Measurements from ENCODE around the gene IST1.

The IST1 gene

DNA sequence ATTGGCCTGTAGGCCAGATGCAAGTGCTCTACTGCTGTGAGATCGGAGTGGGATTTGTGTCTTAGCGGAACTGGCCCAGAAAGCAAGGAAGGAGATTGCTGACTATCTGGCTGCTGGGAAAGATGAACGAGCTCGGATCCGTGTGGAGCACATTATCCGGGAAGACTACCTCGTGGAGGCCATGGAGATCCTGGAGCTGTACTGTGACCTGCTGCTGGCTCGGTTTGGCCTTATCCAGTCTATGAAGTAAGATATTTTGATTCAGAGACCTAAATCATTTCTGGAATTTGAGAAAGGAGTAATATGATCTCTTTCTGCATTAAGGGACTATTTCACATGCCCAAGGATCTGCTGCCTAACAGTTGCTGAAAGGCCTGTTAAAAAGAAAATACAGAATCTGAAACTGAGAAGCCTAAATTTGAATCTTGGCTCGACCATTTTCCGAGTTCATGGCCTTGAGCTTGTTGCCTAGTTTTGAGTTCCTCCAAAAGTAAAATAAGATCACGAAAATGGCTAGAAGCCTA lies 21.1 kb downstream of the IST1 start:
- no peak for DNase-seq (ENCODE audit: low read depth in 3 of 3, low spot score in 1 of 3)

DNA sequence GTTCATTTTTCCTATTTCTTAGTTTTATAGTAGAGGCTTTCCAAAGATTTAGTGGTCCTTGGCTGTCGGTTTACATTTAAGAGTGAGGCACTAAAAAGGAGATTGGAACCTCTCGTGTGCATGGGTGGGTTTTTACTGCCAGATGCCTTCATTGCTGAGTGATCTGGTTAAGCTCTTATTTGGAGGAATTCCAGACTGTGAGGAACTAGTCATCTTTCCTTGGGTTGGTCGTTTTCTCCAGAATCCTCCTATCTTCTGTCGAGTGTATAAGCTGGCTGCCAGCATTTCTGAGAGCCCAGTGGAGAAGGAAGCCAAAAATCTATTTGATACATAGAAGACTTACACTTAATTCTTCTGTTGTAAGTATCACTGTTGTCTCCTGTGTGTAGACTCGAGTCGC lies 22.6 kb downstream of the IST1 start:
- no peak for DNase-seq (ENCODE audit: low read depth in 3 of 3, low spot score in 1 of 3)

DNA sequence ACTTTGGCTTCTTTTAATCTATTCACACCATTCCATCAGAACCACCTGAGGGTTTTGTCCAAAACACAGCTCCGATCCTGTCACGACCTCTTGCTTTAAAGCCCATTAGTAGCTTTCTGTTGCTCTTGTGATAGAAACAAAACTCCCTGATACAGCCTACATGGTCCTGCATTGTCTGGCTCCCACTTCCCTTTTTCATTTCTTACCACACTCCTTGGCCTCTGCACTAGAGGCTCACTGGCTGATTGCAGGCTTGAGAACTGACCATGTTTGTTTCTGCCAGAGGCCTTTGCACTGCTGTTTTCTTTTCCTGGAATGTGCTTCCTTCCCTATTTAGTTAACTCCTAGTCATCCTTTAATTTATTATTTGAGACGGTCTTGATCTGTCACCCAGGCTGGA lies 23.7 kb downstream of the IST1 start:
- DNase-seq (ENCODE audit: low read depth in 3 of 3, low spot score in 1 of 3): no peak

DNA sequence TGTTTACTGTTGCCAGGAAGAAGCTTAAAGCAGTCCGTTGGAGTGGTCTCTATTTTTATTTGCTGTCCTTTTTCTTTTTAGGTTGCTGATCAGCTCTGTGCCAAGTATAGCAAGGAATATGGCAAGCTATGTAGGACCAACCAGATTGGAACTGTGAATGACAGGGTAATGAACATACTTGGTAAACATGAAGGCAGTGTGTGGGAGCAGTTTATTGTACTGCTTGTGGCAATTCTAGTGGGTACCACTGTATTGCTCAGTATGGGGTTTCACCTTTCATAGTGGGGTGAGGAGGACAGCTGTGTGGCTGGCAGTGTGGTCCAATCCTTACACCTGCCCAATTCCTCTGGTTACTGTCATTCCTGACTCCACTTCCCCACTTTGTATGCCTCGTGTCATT lies 25.3 kb downstream of the IST1 start:
- no peak for DNase-seq (ENCODE audit: low read depth in 3 of 3, low spot score in 1 of 3)

DNA sequence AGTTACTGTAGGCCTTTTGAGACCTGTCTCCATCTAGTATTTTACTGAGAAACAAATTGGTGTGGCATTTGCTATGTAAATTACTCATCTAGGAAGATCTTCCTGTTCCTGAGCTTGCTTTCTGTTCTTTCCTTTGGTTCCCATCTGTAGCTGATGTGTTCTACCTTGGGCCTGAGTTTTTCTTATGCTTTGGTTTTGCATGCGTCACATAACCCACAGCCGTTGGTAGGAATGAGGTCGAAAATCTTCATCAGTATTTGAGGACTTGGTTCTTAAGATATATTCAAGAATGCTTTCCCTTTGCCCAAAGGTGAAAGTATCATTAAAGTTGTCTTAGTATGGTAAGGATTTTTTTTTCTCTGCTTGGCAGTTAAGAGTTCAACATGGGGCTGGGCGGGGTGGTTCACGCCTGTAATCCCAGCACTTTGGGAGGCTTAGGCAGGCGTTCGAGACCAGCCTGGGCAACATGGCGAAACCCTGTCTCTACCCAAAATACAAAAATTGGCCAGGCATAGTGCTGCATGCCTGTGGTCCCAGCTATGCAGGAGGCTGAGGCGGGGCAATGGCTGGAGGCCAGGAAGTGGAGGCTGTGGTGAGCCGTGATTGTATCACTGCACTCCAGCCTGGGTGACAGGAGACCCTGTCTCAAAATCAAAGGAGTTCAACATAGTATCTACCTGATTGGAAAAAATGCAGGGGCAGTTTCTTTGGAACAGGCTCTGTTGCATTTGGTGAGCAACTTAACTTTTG lies 28.8 kb downstream of the IST1 start:
- DNase-seq (ENCODE audit: low read depth in 3 of 3, low spot score in 1 of 3): no peak

DNA sequence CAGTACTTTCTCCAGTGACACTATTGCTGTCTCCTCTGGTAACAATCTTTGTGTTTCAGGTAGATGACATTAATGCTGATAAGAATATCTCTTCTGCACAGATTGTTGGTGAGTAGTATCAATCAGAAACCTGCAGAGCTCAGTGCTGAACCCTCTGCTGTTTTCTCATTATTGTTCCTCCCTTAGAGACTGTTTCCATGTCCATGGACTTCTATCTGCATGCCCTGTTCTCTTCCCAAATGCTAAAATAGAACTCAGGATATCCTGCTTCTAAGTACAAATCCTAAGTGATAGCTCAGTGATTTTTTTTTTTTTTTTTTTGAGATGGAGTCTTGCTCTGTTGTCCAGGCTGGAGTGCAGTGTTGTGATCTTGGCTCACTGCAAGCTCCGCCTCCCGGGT lies 29.4 kb downstream of the IST1 start:
- no peak for DNase-seq (ENCODE audit: low read depth in 3 of 3, low spot score in 1 of 3)

DNA sequence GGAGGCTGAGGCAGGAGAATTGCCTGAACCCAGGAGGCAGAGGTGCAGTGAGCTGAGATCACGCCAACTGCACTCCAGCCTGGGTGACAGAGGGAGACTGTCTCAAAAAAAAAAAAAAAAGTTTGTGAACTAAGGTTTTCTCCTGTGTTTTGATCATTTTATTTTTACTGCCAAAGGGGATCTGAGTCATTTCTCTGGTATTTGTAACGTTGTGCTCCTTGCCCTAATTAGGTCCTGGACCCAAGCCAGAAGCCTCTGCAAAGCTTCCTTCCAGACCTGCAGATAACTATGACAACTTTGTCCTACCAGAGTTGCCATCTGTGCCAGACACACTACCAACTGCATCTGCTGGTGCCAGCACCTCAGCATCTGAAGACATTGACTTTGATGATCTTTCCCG lies 32.1 kb downstream of the IST1 start:
- no peak for DNase-seq (ENCODE audit: low read depth in 3 of 3, low spot score in 1 of 3)

DNA sequence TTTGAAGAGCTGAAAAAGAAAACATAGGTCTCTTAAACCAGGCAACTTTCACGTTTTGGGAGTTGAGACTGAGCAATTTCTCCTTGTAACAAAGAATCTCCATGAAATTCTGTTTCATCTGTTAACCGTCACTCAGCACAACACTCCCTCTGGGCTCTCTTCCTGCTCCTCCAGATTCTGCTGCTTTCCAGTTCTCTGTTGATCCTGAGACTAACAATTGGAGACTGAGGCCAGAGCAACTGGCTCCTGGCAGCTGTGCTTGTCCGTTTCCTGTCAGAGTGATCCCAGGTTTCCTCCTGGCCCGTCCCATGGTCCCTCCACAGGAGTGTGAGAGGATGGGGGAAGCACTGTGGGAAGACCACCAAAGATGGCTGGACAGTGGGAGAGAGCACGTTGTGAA lies 32.5 kb downstream of the IST1 start:
- no peak for DNase-seq (ENCODE audit: low read depth in 3 of 3, low spot score in 1 of 3)

DNA sequence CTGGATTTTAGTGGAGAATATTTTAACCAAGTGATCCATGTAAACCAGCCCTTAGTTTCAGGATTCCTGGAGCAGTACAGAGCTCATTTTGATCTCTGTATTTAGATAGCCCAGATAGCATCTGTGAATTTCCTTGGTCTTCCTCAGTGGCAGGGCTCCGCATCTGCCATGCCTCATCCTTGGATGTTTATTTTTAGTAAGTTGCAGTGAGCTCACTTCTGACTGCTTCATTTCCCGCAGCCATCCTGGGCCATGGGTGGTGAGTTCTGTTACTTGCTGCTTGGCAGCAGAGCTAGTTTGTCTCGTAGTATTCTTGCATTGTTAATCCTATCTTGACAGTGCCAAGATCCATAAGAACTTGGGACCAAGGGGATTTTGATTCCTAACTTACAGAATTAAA lies 33.7 kb downstream of the IST1 start:
- no peak for DNase-seq (ENCODE audit: low read depth in 3 of 3, low spot score in 1 of 3)

DNA sequence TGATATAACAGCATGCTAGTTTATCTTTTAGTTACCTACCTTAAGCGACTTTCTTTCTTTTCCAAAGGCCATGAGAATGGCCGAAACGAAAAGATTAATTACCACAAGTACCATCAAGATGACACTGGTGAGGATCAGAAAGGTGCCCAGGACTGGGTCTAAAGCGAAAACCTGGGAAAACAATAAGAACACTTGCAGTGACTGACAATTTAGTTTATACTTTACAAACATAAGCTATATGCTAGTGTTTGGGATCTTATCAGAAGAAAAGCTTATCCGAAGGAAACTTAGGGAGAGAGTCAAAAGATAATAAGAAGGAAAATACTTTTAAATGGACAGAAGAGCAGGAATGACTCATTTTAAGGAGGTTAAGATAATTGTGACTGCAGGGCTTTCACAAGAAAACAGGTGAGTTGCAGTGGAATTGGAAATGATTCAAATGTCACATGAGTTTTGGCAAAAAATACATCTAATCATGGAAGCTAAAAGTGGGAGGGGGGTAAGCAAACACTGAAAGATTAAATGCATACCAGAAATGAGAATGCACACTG lies 34.8 kb downstream of the IST1 start:
- no peak for DNase-seq (ENCODE audit: low read depth in 3 of 3, low spot score in 1 of 3)

DNA sequence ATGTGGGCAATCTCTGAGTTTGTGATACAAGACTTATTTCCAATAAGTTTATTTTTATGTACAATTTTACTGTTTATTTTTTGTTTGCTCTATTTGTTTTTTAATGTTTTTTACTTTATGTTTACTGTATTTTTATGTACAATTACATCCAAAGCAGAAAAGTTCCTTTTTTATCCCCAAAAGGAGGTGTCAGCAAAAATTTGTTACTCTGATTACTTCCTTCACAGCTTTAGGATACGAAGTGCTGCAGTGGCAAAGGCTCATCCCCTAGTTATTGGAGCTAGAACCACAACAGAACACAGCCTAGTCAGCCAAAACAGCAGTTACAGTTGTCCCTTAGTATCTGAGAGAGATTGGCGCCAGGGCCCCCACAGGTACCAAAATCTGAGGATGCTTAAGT lies 35.7 kb downstream of the IST1 start:
- DNase-seq (ENCODE audit: low read depth in 3 of 3, low spot score in 1 of 3): no peak

DNA sequence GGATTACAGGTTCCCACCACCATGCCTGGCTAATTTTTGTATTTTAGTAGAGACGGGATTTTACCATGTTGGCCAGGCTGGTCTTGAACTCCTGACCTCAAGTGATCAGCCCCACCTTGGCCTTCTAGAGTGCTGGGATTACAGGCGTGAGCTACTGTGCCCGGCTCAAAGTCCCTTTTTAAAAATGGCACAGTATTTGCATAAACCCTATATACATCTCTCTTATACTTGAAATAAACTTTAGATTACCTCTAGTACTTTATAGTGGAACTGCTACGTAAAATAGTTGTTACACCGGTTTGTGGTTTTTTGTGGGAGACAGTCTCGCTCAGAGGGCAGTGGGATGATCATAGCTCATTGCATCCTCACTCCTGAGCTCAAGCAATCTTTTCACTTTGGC lies 36.3 kb downstream of the IST1 start:
- no peak for DNase-seq (ENCODE audit: low read depth in 3 of 3, low spot score in 1 of 3)

DNA sequence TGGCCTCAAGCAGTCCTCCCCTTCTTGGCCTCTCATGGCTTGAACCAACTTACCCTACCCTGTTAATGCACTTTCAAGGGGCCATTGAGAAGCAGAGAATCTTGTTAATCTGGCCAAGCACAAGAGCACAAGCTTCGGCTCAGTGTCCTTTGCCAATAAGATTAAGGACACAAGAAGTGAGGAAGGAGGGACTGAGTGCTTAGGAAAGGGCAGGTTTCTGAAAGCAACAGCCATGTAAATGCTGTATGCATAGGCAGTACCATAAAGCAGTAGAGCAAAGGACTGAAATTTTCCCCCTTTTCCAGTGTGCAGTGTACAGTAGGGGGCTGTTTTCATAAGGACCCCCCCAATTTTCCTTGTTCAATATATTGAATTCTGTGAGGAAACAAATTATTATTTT lies 37.7 kb downstream of the IST1 start:
- DNase-seq (ENCODE audit: low read depth in 3 of 3, low spot score in 1 of 3): no peak

DNA sequence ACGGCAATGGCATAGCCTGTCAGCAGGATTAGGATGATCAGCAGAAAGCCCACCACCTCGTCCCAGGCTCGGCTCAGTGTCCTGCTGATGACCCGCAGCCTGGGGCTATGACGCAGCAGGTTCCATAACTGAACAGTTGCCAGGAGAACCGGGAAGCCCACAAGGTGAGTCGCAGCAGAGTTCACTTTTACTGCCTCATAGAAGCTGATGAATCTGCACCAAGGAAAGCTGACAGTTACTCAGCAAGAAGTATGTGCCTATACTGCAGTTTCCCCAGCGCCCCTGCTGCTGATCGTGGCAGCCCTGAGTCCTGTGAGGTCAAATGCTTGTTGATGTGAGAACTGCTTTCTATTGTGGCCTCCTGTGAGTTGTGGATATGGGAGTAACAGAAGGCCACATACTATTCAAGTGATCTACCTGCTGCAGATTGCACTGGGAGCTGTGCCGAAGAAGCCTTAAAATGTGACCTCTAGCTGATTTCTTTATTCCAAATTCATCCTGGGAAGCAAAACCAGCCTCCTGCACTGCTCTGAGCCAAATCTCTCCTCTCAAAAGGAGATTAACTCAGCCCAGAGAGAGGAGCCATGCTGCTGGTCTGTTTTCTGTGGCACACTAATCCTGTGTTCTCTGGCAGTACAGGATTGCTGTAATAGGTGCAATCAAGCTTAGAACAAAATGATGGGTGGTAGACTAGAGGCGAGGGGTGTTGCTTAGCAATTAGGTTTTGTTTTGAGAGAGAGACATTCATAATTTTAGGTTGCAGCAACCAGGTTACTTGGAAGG lies 38.8 kb downstream of the IST1 start:
- DNase-seq (ENCODE audit: low read depth in 3 of 3, low spot score in 1 of 3): no peak

DNA sequence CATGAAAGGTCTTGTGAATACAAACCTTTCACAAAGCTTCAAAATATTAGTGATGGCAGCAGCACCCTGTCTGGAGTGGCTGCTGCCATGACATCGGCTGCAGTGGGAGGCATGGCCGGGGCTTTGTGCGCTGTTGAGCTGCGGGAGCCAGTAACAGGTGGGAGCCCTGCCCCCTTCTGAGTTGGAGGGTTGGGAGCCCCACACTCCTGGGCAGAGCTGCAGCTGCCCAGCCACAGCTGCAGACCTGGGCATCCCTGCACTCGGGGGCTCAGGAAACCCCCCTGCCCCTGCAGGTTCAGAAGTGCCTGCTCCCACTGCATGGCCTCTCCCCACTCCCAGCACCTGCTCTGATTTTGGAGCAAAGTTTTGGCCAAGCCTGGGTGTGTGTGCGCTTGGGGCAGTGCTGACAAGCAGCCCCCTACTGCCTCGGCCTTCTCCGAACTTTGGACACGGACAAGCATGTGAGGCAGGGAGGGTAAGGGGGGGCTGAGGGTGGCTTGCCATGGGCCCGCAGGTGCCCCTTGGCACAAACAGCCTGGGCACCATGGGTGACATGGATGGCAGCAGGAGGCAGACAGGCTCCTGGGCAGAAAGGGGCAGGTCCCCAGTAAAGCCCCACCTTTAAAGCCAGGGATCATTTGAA lies 42.7 kb downstream of the IST1 start:
- DNase-seq (ENCODE audit: low read depth in 3 of 3, low spot score in 1 of 3): no peak

DNA sequence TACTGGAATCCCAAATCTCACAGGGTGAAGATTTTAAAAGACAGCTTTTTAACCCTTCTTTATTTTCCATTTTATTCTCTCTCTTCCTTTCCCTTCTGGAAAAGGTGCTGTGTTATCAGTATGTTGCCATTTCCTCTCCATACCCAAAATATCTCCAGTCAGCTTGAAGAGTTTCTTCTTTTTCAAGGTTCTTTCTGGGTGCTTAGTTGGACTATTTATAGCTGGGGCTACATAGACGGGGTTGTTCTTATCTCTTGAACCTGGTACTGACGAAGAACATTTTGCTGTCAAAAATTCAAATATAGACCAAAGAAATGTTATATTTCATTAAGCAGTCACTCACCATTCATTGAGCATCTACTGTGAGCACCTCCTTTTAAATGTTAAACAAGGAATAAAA lies 48.6 kb downstream of the IST1 start:
- DNase-seq (ENCODE audit: low read depth in 3 of 3, low spot score in 1 of 3): no peak

DNA sequence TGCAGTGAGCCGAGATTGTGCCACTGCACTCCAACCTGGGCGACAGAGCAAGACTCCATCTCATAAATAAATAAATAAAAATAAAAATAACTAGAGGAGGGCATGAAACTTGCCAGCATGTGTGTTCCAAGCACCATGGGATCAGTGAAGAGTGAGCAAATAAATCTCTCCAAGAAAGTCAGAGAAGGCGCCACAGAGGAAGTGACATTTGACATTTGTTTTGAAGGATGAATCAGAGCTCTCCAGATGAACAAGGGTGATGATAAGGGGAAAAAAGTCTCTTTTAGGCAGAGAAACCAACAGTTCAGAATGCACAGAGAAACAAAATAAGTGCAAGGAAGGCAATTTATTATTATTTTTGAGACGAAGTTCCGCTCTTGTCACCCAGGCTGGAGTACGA lies 50.3 kb downstream of the IST1 start:
- DNase-seq (ENCODE audit: low read depth in 3 of 3, low spot score in 1 of 3): no peak

DNA sequence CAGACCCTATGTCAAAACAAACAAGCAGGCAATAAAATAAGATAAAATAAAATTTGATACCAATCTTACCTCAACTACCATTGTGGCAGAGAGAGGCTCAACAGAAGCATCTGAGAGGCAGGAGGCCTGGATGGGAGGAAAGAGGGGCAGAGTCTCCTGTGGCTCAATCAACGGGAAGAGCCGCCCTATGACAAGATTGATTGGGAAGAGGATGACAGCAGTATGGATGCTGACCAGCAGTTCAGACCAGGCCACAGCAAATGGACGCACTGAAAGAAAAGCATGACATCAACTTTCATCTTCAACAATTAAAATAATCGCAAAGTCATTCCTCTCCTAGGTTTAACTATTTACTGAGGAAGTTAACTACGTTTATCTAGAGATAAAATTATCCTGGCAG lies 57.5 kb downstream of the IST1 start:
- no peak for DNase-seq (ENCODE audit: low read depth in 3 of 3, low spot score in 1 of 3)

DNA sequence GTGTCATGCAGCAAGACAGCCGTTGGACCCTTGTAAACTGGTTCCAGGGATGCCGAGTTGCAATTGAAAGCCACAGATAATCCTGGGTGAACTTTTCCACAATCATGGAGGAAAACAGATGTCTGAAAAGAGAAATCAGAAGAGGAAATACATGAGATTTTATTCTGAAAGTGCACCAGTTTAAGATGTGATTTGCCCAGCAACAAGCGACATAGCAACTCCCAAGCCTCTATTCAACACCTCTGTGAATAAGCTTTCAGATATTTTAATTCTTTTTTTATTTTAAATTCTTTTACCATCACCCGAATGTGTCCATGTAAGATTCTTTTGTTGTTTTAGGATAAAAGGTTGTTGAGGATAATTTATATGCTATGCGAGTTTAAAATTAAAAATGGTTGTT lies 58.8 kb downstream of the IST1 start:
- DNase-seq (ENCODE audit: low read depth in 3 of 3, low spot score in 1 of 3): no peak

DNA sequence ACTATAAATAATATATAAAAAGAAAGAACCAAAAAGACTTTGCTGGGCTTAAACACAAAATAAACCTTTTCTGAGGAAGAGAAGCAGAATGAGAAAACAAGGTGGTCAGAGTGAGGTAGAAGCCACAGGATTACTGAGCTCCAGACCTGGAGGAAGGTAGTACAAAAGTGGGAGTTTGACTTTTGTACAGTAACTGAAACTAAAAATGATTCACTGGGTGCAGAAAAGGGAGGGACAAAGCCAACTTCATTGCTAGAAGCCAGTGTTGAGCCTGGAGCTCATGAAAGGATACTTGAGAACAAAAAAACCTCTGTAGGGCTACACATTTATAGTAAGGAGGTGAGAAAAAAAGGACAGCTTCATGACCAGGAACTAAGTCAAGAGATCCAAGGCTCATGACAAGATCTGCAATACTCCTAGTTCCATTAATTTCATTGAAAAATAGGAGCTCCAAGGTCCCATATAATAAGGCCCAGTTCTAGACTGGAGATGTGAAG lies 59.4 kb downstream of the IST1 start:
- no peak for DNase-seq (ENCODE audit: low read depth in 3 of 3, low spot score in 1 of 3)

DNA sequence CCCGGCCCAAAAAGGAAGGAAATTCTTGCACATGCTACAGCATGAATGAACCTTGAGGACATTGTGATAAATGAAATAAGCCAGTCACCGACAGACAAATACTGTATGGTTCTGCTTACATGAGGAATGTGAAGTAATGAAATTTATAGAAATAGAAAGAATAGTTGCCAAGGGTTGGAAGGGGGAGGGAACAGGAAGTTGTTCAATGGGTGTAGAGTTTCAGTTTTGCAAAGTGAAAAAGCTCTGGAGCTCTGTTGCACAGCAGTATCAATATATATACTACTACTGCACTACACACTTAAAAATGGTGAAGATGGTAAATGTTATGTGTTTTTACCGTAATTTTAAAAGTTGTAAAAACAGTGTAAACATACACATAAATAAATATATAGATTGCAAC lies 61.2 kb downstream of the IST1 start:
- no peak for DNase-seq (ENCODE audit: low read depth in 3 of 3, low spot score in 1 of 3)

Data from stimulated activated CD4-positive, alpha-beta T cell treated with anti-CD3 and anti-CD28 coated beads, TNF-alpha, amount 100 ng/mL, for 1 hour (primary cell).